COLO668 (cell line): ENCODE measurements around the gene FREM3.
"Not testable (repeated sequence)": the region's sequence is repeated elsewhere in the genome, so short reads cannot be mapped to it uniquely, and the experiment has no call there.

Experiments
- DNase-seq: peaks from one replicate; lab custom pipeline; 2025; ENCODE audit not compliant: unreplicated experiment; lab: John Stamatoyannopoulos, UW

FREM3 gene

DNA sequence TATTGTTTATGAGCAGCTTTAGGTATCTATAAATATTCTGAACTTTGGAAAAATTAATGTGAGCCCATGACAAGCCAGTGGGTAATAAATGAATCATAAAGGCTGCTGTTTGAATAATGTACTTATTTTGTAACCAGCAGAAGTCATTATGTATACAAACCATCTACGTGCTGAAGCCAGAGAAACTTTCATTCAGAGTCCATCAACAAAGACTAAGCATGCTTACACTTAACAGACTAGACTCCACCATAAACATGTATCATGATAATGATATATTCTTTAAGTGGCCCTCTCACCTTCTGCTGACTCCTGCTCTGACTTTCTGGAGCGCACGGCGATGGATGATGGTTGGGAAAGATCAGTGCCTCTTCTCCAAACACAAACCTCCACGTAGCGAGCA lies 114.9 kb downstream of the FREM3 start:
- no peak for DNase-seq

DNA sequence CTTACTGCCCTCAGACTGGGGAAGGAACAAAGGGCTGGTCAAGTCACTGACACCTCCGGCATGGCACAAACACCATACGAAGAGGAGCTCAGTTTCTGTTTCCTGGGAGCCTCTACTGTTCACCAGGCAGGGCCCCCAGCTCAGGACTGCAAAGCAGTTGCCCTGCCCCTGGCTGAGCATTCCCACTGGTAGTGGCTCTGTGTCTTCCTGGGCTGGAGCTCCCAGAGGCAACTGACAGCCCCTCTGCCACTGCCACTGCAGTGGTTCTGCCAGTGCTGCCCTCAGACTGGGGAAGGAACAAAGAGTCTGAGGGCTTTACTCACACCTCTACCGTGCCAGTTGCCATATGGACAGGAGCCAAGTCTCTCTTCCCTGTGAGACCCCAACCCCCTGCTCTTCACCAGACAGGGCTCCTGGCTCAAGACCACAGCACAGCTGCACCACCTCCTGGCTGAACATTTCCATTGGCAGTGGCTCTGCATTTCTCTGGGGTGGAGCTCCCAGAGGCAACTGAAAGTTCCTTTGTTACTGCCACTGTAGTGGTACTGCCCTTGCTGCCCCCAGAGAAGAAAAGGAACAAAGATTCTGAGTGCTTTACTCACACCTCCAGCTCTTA lies 119.0 kb downstream of the FREM3 start:
- DNase-seq: no peak

DNA sequence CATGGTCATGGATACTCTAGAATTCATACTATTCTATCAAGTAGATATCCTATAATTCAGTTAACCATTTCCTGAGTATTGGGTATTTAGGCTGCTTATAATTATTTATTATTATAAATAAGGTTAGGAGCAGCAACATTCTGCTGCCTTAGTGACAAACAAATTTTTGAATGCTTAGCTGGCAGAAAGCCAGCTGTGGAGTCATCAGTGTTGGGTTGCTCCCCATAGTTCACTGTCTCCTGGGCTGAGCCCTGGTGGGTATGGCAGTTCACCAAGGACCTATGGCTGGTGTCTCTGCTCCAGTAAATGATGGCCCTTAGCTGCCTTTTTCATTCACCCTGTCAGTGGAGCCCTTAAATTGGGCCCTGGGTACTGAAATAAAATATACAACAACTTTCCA lies 125.1 kb downstream of the FREM3 start:
- DNase-seq: peak; percentile 16

DNA sequence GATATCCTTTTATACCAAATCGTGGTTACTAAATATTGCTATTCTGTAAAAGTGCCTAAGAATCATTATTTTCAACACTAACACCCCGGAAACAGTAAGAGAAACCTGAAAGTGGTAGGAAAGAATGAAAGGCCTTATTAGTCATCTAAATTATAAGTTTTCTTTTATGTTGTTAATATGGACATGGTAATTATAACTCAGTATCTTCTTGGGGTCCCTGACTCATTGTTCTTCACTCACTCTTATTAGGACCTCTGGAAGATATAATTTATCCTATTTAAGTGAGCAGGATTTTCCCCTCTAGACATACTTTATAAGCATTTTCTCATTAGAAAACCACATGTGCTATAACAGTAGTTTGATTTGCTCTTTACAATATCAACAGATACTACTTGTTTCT lies 136.0 kb downstream of the FREM3 start:
- no peak for DNase-seq

DNA sequence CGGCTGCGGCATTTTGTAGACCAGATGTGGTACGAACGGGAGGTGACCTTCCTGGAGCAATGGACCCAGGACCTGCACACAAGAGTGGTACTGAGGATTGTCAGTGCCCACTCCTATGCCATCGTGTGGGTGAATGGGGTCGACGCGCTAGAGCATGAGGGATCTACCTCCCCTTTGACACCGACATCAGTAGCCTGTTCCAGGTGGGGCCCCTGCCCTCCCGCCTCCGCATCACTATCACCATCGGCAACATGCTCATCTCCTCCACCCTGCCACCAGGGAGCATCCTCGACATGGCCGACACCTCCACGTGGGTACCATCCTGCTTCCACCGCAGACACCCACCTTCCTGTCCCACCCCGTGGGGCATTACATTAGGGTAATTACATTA lies 140.7 kb downstream of the FREM3 start:
- DNase-seq: peak; percentile 38

DNA sequence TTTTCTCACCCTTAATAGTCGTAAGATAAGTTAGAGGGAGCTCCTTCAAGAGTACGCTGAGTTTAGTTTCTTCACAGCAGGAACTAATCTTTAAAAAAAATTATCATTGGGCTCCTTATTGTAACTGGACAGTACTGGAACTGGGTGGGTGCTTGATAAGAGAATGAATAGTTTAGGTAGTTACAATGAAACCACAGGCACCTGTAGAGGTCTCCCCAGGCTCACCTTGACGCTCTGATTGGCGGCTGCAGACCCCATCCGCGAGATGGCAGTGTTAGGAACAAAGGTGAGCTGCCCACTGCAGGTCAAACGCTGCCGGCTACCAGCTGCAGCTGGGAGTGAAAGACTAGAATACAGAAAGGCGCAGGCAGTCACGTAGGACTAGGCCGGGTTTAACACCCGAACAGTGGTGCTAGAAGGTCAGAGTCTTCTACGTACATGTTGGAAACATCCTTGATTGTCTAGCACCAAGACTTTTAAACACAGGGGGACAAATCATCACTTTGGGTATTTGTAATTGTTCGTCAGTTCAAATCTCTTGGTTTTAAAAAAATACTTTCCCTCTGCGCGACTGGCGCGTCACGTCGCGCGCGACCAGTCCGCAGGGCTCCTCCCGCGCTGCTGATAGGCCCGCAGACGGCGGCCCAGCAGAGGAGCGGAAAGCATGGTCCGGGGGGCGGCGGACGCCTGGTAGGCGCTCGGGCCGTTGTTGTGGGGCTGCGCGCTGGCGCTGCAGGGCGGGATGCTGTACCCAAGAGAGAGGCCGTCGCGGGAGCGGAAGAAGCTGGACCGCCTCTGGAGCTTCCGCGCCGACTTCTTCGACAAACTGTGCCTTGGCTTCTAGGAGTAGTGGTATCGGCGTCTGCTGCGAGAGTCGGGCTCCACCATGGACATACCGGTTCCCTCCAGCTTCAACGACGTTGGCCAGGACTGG lies 141.4 kb downstream of the FREM3 start:
- DNase-seq: peak; percentile 84

DNA sequence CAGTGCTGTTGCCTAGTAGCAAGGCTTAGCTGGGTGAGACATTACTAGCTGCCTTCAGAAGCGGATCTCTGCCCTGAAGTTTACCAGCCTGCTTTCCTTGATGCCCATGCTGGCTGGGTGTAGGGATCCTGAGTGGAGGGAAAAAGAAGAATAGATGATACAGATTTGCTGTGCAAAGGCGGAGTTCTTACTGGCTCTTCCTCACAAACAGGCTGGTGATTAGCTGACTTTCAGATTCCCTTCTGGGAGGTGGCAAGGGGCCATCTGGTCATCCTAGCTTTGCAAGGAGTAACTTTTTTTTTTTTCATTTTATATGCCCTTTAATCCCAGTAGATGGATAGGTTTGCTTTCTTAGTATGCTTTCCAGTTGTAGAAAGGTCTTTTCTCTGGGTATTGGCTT lies 142.2 kb downstream of the FREM3 start:
- DNase-seq: no peak

DNA sequence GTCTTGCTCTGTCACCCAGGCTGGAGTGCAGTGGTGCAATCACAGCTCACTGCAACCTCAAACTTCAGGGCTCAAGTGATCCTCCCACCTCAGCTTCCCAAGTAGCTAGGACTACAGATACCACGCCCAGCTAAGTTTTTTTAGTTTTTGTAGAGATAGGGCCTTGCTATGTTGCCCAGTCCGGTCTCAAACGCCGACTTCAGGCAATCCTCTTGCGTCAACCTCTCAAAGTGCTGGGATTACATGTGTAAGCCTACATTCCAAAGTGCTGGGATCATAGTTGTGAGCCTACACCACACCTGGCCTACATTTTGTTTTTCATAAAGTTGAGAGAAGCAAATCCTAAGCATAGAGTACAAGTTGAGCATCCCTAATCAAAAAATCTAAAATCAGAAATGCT lies 144.8 kb downstream of the FREM3 start:
- DNase-seq: no peak

DNA sequence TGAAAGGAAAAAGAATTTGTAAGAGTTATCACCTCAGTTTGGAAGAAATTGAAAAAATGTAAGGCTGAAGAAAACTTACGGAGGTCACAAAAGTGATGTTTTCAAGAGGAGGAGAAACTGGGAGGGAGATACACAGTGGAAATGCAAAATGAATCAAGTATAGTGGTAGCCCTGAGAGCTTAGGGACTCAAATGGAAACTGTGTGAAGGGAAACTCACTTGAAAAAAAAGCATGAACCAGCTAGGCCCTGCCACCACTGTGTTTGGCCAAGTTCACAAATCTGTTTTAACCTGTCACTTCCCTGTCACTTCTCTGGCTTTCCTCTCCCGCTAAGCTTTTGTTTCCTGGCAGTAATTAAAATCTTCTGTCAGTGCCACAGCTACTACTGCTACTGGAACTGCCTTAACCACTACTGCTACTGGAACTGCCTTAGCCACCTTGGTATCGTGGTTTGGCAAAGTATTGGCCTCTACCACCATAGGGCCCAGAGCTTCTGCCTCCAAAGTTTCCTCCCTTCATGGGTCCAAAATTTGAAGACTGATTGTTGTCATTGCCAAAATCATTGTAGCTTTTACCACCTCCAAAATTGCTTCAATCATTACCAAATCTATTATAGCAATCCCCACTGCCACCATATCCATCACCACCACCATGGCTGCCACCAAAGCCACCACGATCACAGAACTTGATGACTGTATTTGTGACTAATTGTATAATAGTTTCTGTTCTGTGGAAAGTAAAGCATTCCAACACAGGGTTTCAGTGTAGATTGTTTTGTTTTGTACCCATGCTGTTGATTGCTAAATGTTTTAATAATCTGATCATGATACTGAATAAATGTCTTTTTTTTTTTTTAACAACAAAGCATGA lies 145.5 kb downstream of the FREM3 start:
- no peak for DNase-seq

DNA sequence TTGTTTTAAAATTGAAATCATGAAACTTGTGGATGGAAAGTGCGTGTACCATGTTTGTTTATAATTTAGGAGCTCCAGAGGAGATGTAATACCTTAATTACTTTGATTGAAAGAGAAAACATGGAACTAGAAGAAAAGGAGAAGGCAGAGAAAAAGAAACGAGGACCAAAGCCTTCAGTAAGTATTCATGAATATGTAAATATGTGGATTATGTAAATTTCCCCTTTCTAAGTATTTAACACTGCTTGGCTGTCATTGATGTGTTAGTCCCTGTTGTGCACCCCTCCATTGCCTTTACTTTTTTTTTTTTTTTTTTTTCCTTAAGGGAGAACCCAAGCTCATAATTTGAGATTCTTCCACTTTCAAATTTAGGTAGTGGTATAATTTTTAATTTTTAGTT lies 150.5 kb downstream of the FREM3 start:
- no peak for DNase-seq

DNA sequence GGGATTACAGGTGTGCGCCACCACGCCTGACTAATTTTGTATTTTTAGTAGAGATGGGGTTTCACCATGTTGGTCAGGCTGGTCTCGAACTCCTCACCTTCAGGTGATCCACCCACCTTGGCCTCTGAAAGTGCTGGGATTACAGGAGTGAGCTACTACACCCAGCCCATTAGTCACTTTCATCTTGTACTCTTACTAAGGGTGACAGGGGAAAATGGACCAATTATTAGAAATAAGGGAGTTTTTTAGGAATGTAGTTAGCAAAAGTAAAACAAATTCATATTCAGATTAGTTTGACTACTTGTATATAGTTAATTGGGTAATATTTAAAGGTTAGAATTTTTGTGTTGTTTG lies 160.8 kb downstream of the FREM3 start:
- DNase-seq: no peak

DNA sequence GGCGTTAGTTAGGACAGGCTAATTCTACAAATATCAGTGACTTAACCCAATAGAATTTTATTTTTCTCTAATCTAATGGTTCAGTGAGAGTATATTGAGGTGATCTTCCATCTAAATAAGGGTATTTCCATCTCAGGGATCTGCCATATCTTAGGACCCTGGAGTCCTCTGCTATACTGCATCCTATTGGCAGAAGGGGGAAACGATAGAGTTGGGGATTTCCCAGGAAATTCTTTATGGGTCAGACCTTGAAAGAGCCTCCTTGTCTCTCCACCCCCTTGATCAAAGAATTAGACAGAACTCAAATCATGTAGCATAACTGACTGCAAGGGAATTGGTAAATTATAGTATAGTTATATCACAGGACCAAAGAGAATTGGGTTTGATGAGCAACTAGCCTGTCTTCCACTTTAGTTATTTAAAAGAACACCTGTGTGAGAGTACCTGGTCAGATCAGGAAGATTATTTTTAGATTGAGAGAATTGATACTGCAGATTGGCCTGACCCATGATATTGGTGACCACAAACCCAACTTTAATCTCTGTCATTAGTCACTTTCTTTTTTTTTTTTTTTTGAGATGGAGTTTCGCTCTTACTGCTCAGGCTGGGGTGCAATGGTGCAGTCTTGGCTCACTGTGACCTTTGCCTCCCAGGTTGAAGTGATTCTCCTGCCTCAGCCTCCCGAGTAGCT lies 161.4 kb downstream of the FREM3 start:
- no peak for DNase-seq

DNA sequence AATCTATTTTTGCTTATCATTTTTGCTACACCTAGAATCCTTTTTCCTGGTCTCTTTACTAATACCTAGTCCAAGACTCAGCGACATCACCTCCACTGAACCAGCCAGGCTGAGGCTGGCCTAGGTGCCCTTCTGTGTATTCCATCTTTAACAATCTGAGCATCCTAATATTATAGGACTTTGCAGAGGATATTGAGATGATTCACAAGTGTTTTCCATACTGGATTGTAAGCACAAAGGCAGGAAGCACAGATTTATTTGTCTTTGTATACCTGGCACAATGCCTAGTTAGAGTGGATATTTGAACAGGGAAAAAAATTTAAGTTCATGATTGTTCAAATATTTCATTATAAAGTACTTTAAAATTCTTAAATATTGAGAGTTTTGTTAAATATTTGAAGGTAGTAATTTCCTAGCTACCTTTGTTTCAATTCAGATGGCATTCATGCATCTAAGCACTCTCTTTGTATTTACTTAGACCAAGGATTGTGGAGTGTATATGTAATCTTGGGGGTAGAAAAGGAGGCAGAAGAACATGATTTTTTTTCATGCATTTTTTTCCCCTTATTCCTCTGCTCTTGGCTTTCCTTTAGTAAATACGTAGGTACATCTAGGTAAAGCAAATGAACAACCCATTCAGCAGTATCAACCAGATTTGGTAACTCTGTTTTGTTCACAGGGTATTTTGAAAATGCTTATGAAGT lies 168.5 kb downstream of the FREM3 start:
- DNase-seq: no peak

DNA sequence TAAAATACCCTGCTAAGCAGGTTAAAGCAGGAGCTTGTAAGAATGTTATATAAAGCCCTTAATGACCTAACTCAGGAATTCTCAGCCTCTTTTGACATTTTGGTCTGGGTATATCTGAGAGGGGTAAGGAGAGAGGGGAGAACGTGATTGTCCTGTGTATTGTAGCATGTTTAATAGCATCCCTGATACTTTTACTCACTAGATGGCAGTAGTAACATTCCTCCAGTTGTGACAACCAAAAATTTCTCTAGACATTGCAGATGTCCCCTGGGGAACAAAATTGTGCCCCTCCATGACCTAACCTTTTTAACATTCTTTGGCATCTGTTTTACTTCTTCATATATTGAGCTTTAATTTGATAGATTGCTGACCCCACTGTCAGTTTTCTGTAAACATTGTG lies 169.1 kb downstream of the FREM3 start:
- no peak for DNase-seq

DNA sequence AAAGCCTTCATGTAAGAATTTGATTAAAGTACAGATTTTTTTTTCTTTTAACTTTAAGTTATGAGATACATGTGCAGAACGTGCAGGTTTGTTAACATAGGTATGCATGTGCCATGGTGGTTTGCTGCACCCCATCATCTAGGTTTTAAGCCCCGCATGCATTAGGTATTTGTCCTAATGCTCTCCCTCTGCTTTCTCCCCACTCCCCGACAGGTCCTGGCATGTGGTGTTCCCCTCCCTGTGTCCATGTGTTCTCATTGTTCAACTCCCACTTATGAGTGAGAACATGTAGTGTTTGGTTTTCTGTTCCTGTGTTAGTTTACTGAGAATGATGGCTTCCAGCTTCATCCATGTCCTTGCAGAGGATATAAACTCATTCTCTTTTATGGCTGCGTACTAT lies 172.4 kb downstream of the FREM3 start:
- DNase-seq: not testable (repeated sequence)
